Stimulated activated naive CD8-positive, alpha-beta T cell treated with anti-CD3 and anti-CD28 coated beads, Interleukin-15, Interleukin-2, amounts not matched to agents 100 ng/mL and 50 ng/mL, for 24 hours (primary cell): ENCODE measurements around the gene FTMT.
"Not testable (repeated sequence)": the region's sequence is repeated elsewhere in the genome, so short reads cannot be mapped to it uniquely, and the experiment has no call there.

Experiments used
- H3K27ac Mint-ChIP-seq: one replicate; pipeline ENCODE4 v1.8.0; 2021; ENCODE audit warnings: mild to moderate bottlenecking, mixed read lengths
- H3K27me3 Mint-ChIP-seq: one replicate; pipeline ENCODE4 v1.8.0; 2021; ENCODE audit warnings: mixed read lengths
- H3K36me3 Mint-ChIP-seq: one replicate; pipeline ENCODE4 v1.8.0; 2021; ENCODE audit warnings: low read depth, mixed read lengths
- H3K4me1 Mint-ChIP-seq: one replicate; pipeline ENCODE4 v1.8.0; 2021; ENCODE audit warnings: low read depth, mixed read lengths
- H3K4me3 Mint-ChIP-seq: one replicate; pipeline ENCODE4 v1.8.0; 2021; ENCODE audit warnings: mild to moderate bottlenecking, mixed read lengths
- H3K9me3 Mint-ChIP-seq: one replicate; pipeline ENCODE4 v1.8.0; 2021; ENCODE audit warnings: mixed read lengths

Gene FTMT

GRCh38 chr5:121851643-121852574 is at the start of gene FTMT:
Gene FTMT (plus strand): TSS chr5:121851882. CDS start chr5:121851964, 82 bp downstream.
- no peaks in the 10 kb centered on the region for H3K9me3 Mint-ChIP-seq
- H3K27ac Mint-ChIP-seq, result no peak within 1 kb of the TSS
- no peak within 1 kb of the TSS for H3K4me3 Mint-ChIP-seq
- H3K27me3 Mint-ChIP-seq, result no peaks in the 10 kb centered on the region
- no peaks in the 10 kb centered on the region for H3K36me3 Mint-ChIP-seq
- no peaks in the 10 kb centered on the region for H3K4me1 Mint-ChIP-seq

GRCh38 chr5:121805251-121805650 is 46.4 kb upstream of the FTMT start:
- H3K4me3 Mint-ChIP-seq, H3K27me3 Mint-ChIP-seq, H3K36me3 Mint-ChIP-seq, H3K4me1 Mint-ChIP-seq, H3K27ac Mint-ChIP-seq: not testable (repeated sequence)
- peaks cover 13% of the 10 kb centered on the region for H3K9me3 Mint-ChIP-seq

DNA sequence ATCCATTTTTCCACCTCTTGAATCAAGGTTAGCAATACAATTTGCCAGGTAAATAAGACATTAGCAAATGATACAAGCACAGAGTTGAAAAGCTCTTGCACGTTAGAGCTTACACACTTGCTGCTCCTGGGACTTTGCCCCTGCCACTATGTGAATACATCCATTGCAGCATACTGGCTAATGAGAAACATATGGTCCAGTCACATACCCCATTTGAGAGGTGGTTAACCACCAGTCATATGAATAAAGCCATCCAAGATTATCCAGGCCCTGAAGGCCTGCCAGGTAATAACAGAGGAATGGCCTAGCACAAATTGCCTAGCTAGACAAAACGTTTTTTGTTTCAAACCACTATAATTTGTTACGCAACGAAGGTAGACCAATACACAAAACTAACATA is 45.8 kb upstream of the FTMT start:
- Mint-ChIP-seq H3K4me3 (no peak overlapping the region), H3K27ac (no peak overlapping the region), H3K4me1 (no peaks in the 10 kb centered on the region)

GRCh38 chr5:121816164-121816563 is 35.5 kb upstream of the FTMT start:
- Mint-ChIP-seq H3K27me3 (no peaks in the 10 kb centered on the region), H3K9me3 (peaks cover 11% of the 10 kb centered on the region), H3K27ac (no peak overlapping the region), H3K4me1 (no peaks in the 10 kb centered on the region), H3K4me3 (no peak overlapping the region), H3K36me3 (no peaks in the 10 kb centered on the region)

More for the DNA sequence above, 45.8 kb upstream of the FTMT start:
- peaks cover 16% of the 10 kb centered on the region for H3K9me3 Mint-ChIP-seq
- H3K36me3 Mint-ChIP-seq, result no peaks in the 10 kb centered on the region
- H3K27me3 Mint-ChIP-seq, result no peaks in the 10 kb centered on the region

DNA sequence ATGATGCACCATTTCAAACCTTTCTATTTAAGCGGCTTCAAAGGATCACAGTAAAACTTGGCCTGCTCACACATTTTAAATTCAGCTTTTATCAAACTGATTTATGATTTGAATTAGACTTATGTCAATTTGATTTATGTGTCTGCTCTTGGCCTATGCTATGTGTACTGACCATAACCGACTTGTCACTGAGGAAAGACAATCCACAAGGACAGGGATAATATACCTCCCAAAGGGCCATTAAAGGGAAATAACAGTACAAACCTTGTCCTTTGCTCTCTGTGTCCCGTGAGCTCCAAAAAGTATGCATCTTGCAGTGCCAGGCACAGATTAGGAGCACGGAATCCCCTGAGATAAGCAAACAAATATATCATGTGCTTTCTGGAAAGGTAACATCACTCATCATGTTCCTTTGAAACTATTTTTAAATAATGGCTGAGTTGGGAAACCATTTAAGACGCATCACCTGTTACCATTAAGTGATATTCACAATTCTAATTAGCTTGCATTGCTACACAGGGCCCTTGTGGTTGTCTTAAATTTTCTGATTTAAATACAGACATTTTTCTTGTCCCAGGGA is 31.9 kb upstream of the FTMT start:
- no peaks in the 10 kb centered on the region for H3K36me3 Mint-ChIP-seq
- no peak overlapping the region for H3K4me3 Mint-ChIP-seq
- H3K4me1 Mint-ChIP-seq, result no peaks in the 10 kb centered on the region
- peaks cover 3% of the 10 kb centered on the region for H3K9me3 Mint-ChIP-seq
- H3K27me3 Mint-ChIP-seq, result no peaks in the 10 kb centered on the region
- H3K27ac Mint-ChIP-seq, result no peak overlapping the region

DNA sequence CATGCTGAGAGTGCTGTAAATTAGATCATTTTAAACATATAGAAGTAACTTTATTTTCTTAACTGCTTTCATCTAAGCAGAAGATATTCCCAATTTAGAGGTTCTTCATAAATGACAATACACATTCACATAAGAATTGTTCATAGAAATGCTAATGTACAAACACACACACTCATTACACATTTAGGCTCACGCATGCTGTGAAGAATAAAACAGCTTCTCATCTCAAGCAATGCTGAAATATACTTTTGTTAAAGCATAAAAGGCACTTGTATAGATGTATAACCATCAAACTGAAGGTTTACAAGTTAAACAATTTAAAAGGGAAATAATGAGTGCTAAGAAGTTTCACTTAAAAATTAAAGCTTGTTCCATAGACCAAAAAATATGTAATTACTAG is 18.1 kb upstream of the FTMT start:
- no peaks in the 10 kb centered on the region for H3K27me3 Mint-ChIP-seq
- no peak overlapping the region for H3K4me3 Mint-ChIP-seq
- no peaks in the 10 kb centered on the region for H3K4me1 Mint-ChIP-seq
- no peaks in the 10 kb centered on the region for H3K36me3 Mint-ChIP-seq
- H3K9me3 Mint-ChIP-seq, result no peaks in the 10 kb centered on the region
- H3K27ac Mint-ChIP-seq, result no peak overlapping the region

DNA sequence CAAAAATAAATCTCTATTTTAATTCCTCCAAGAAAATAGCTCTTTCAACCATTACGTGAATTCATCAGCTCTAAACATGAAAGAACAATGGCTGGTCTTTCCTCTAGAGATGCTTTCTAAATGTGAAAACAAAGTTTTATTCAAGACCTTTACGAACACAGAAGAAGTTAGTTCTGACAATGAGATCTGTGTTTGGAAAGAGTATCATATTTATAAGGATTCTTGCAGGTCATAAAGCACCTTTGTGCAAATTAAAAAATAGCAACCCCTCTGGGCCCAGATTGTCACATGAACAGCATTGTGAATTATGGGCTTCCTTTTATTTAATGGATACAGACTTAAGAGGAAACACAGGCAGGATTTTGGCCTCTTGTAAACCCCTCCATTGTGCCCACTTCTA is 17.7 kb upstream of the FTMT start:
- Mint-ChIP-seq H3K4me1 (no peaks in the 10 kb centered on the region), H3K4me3 (no peak overlapping the region)

GRCh38 chr5:121841892-121842291 is 9.8 kb upstream of the FTMT start:
- Mint-ChIP-seq H3K27me3 (peaks cover 4% of the 10 kb centered on the region), H3K4me1 (no peaks in the 10 kb centered on the region), H3K9me3 (no peaks in the 10 kb centered on the region), H3K4me3 (no peak overlapping the region), H3K27ac (no peak overlapping the region), H3K36me3 (no peaks in the 10 kb centered on the region)

More for the DNA sequence above, 17.7 kb upstream of the FTMT start:
- Mint-ChIP-seq H3K9me3 (no peaks in the 10 kb centered on the region), H3K36me3 (no peaks in the 10 kb centered on the region), H3K27me3 (no peaks in the 10 kb centered on the region), H3K27ac (no peak overlapping the region)

- Mint-ChIP-seq H3K27me3 (no peaks in the 10 kb centered on the region), H3K27ac (no peak overlapping the region), H3K36me3 (no peaks in the 10 kb centered on the region), H3K4me3 (no peak overlapping the region), H3K4me1 (no peaks in the 10 kb centered on the region), H3K9me3 (no peaks in the 10 kb centered on the region)
Observed at GRCh38 chr5:121850272-121850671, 1.4 kb upstream of the FTMT start.

- H3K4me1 Mint-ChIP-seq, result no peaks in the 10 kb centered on the region
- no peaks in the 10 kb centered on the region for H3K36me3 Mint-ChIP-seq
- no peak overlapping the region for H3K4me3 Mint-ChIP-seq
- H3K27ac Mint-ChIP-seq, result no peak overlapping the region
- no peaks in the 10 kb centered on the region for H3K9me3 Mint-ChIP-seq
- no peaks in the 10 kb centered on the region for H3K27me3 Mint-ChIP-seq
Observed at GRCh38 chr5:121853850-121854249, 2.2 kb downstream of the FTMT start.

DNA sequence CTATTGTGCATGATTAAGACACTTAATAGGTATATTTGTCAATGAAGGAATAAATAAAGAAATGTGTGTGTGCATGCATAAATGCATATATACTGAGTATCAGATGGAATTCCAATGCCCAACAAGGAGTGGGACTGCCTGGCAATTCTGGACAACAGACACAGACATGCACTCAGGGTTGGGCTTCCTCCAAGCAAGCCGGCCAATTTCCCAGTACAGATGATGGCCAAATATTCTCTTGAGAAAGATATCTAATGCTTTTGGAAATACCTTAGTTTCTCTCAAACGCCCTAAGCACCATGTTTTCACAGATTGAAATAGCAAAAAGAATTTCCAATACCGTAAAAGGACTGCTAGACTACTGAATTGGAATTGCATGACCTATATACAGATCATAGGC is 11.1 kb downstream of the FTMT start:
- H3K27me3 Mint-ChIP-seq, result peaks cover 5% of the 10 kb centered on the region
- no peaks in the 10 kb centered on the region for H3K9me3 Mint-ChIP-seq
- no peaks in the 10 kb centered on the region for H3K4me1 Mint-ChIP-seq
- no peak overlapping the region for H3K27ac Mint-ChIP-seq
- H3K4me3 Mint-ChIP-seq, result no peak overlapping the region
- H3K36me3 Mint-ChIP-seq, result no peaks in the 10 kb centered on the region

DNA sequence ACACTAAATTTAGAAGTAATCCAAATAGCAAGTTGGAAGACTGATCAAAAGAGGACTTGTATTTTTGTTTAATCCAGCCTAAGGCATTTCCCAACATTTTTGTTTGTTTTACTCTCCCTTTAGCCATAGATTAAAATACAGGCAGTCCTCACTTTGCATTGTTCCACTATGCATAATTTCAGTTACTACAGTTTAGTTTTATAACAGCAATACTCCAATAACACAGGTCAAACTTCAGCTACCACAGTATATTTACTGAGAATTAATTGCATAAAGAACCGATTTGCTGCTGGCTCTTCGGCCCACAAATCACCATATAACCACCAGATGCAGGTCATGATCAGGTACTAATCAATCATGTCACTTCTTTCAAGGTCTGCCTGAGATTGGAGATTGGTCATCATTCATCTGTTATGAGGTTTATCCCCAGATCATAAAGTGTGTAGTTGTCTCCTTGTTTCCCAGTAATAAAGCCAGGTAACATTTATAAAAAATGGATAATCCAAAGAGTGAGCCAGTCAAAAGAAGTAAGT is 12.1 kb downstream of the FTMT start:
- Mint-ChIP-seq H3K4me1 (no peaks in the 10 kb centered on the region), H3K9me3 (no peaks in the 10 kb centered on the region), H3K4me3 (no peak overlapping the region), H3K36me3 (no peaks in the 10 kb centered on the region), H3K27ac (no peak overlapping the region), H3K27me3 (peaks cover 5% of the 10 kb centered on the region)

- no peaks in the 10 kb centered on the region for H3K36me3 Mint-ChIP-seq
Observed at GRCh38 chr5:121867403-121867802, 15.7 kb downstream of the FTMT start.

GRCh38 chr5:121870489-121870888 is 18.8 kb downstream of the FTMT start:
- H3K36me3 Mint-ChIP-seq, result no peaks in the 10 kb centered on the region
- no peak overlapping the region for H3K4me3 Mint-ChIP-seq
- no peaks in the 10 kb centered on the region for H3K27me3 Mint-ChIP-seq
- H3K27ac Mint-ChIP-seq, result no peak overlapping the region
- H3K9me3 Mint-ChIP-seq, result no peaks in the 10 kb centered on the region
- no peaks in the 10 kb centered on the region for H3K4me1 Mint-ChIP-seq

More at GRCh38 chr5:121867403-121867802, 15.7 kb downstream of the FTMT start:
- Mint-ChIP-seq H3K9me3 (no peaks in the 10 kb centered on the region), H3K27me3 (no peaks in the 10 kb centered on the region), H3K4me1 (no peaks in the 10 kb centered on the region), H3K4me3 (no peak overlapping the region), H3K27ac (no peak overlapping the region)

DNA sequence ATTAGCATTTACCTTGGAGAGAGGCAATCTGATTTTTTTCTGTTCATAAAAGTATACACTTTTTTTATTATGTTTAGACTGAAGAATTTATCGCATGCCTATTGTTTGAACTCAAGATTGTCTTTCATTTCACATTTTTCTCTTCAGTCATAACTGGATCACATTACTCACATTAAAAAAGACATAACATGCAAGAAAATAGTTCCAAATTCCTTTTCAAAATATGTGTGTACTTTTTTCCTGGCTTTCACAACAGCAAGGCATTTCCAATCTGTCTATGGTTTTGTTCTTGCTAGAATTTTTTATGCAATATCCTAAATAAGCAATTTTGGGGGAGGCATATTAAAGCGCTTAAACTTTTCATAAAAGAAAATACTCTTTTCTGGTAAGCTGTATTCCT is 21.2 kb downstream of the FTMT start:
- H3K27me3 Mint-ChIP-seq, result no peaks in the 10 kb centered on the region
- H3K4me3 Mint-ChIP-seq, result no peak overlapping the region
- no peak overlapping the region for H3K27ac Mint-ChIP-seq
- H3K4me1 Mint-ChIP-seq, result no peaks in the 10 kb centered on the region
- no peaks in the 10 kb centered on the region for H3K36me3 Mint-ChIP-seq
- H3K9me3 Mint-ChIP-seq, result no peaks in the 10 kb centered on the region
